PC-3 (cell line): ENCODE measurements around the gene CELF2. TPM values are rescaled to one million over a fixed set of nuclear protein-coding genes. Genes with fewer than 3 reads are reported as not detected.

Source experiments
- ATAC-seq: fragments of 200-7000 bp; cut with Tn5 transposase; 2 replicates; pipeline ENCODE4 v1.9.1; 2020; ENCODE audit warnings: mild to moderate bottlenecking, moderate library complexity
- BruUV-seq: library from RNA; stranded (reverse); fragments of 400-500 nt; replicated peaks from 2 replicates; lab custom pipeline; 2021; lab: Mats Ljungman, UMichigan
- CTCF ChIA-PET: fragments of 300-600 bp; sonication (Branson Sonifier 250); formaldehyde crosslinking; loops from one replicate; lab custom pipeline; 2022; ENCODE audit warnings: antibody characterized with exemption; lab: Charles Lee
- POLR2A ChIA-PET: fragments of 300-600 bp; sonication (Branson Sonifier 250); formaldehyde crosslinking; loops from one replicate; lab custom pipeline; 2022; ENCODE audit warnings: antibody characterized with exemption; ENCODE audit not compliant: unreplicated experiment; lab: Charles Lee
- DNase-seq: peaks from one replicate; pipeline ENCODE4 v3.0.0-alpha.2; 2015
- H2AFZ ChIP-seq: fragments of 300-600 bp; sonication (generic); 2 replicates; pipeline ENCODE4 v1.6.0; 2016; ENCODE audit warnings: antibody characterized with exemption, low read length
- H3F3A ChIP-seq: fragments of 300-600 bp; sonication (generic); one replicate; pipeline ENCODE4 v1.6.0; 2017; ENCODE audit warnings: antibody characterized with exemption, low read length, control low read depth, mild to moderate bottlenecking; ENCODE audit not compliant: unreplicated experiment
- H3K27ac ChIP-seq: fragments of 300-600 bp; sonication (generic); 2 replicates; pipeline ENCODE4 v1.5.1; 2016; ENCODE audit warnings: mild to moderate bottlenecking, low read length
- H3K27me3 ChIP-seq: fragments of 300-600 bp; sonication (generic); 2 replicates; pipeline ENCODE4 v1.6.1; 2016; ENCODE audit warnings: low read length, mixed read lengths
- H3K36me3 ChIP-seq: fragments of 300-600 bp; sonication (generic); 2 replicates; pipeline ENCODE4 v1.6.1; 2016; ENCODE audit warnings: low read depth, mixed run types, low read length, mixed read lengths
- H3K4me1 ChIP-seq: fragments of 300-600 bp; sonication (generic); 2 replicates; pipeline ENCODE4 v1.5.1; 2016; ENCODE audit warnings: low read length; ENCODE audit not compliant: insufficient read depth
- H3K4me2 ChIP-seq: fragments of 300-600 bp; sonication (generic); 2 replicates; pipeline ENCODE4 v1.6.0; 2016; ENCODE audit warnings: low read length
- H3K4me3 ChIP-seq: fragments of 300-600 bp; sonication (generic); 2 replicates; pipeline ENCODE4 v1.5.1; 2016; ENCODE audit warnings: mild to moderate bottlenecking, low read length, mixed read lengths
- H3K79me2 ChIP-seq: fragments of 300-600 bp; sonication (generic); 2 replicates; pipeline ENCODE4 v1.6.1; 2017; ENCODE audit warnings: low read length, mixed read lengths
- H3K9ac ChIP-seq: fragments of 300-600 bp; sonication (generic); 2 replicates; pipeline ENCODE4 v1.6.0; 2016; ENCODE audit warnings: mild to moderate bottlenecking, low read length
- H3K9me2 ChIP-seq: fragments of 300-600 bp; sonication (generic); replicated peaks from 2 replicates; pipeline ENCODE4 v1.6.1; 2016; ENCODE audit warnings: mixed run types, low read length, mixed read lengths
- H3K9me3 ChIP-seq: fragments of 300-600 bp; sonication (generic); 2 replicates; pipeline ENCODE4 v1.6.1; 2016; ENCODE audit warnings: low read length, mixed read lengths
- H4K20me1 ChIP-seq: fragments of 300-600 bp; sonication (generic); 2 replicates; pipeline ENCODE4 v1.6.1; 2016; ENCODE audit warnings: low read length, mixed read lengths
- EZH2 ChIP-seq: fragments of 300-600 bp; sonication (generic); IDR thresholded peaks from one replicate; pipeline ENCODE4 v1.6.1; 2017; ENCODE audit warnings: antibody characterized with exemption, mild to moderate bottlenecking, low read length; ENCODE audit not compliant: unreplicated experiment
- EZH2phosphoT487 ChIP-seq: fragments of 300-600 bp; sonication (generic); IDR thresholded peaks from 2 replicates; pipeline ENCODE4 v1.6.1; 2018; ENCODE audit warnings: mild to moderate bottlenecking, antibody characterized with exemption, low read length, borderline replicate concordance
- intact Hi-C: fragments of 100-400 bp; cut with micrococcal nuclease; formaldehyde crosslinking; loops from 2 replicates; pipeline ENCODE4 v1.9.0; 2023
- total RNA-seq: library from RNA; depleted of rRNA; stranded (reverse); fragments of >200 nt; gene quantifications from 2 replicates; pipeline ENCODE4 v1.2.3, GENCODE V29; 2014
- TF ChIP-seq, protein P1 (sequence below): fragments of 300-600 bp; sonication (generic); conservative IDR thresholded peaks from 2 replicates; pipeline ENCODE4 v1.5.1; 2017; ENCODE audit warnings: antibody characterized with exemption, low read depth, mild to moderate bottlenecking, low read length

The CELF2 gene
- total RNA-seq, 1 experiment from 2014 or later = not detected

DNA sequence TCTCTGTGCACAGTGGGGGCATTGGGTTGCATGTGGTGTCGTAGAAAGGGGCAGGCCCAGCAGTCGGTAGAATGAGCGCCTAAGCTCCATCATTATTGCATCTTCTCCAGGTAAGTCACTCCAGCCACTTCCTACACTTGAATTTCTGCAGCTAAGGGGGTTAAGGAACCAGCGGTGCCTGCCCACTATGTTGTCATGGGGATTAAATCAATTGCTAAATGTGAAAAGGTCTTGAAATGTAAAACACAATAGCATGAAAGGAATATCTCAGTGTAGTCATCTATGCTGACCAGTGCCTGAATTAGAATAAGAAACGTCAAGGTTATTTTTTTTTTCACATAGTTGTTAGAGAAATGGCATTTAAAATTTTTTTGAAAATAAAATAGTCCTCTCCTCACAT is 15.2 kb upstream of the CELF2 start:
- Histone ChIP-seq H2AFZ (no peak overlapping the region), H3K9me2 (no peaks in the 10 kb centered on the region), H3K27me3 (peaks cover 15% of the 10 kb centered on the region; the same call in 1 of the 2 replicates), H3K9me3 (no peaks in the 10 kb centered on the region), H3K4me3 (no peak overlapping the region), H4K20me1 (no peaks in the 10 kb centered on the region), H3K36me3 (no peaks in the 10 kb centered on the region), H3K9ac (no peak overlapping the region), H3F3A (no peaks in the 10 kb centered on the region), H3K27ac (no peak overlapping the region), H3K4me1 (no peaks in the 10 kb centered on the region), H3K79me2 (no peaks in the 10 kb centered on the region), H3K4me2 (no peak overlapping the region)
- ChIA-PET CTCF (no interaction called here), POLR2A (no interaction called here)
- DNase-seq (no peak), ATAC-seq (no peak)
- intact Hi-C loops = no loop called here
- TF ChIP-seq, protein P1, sequence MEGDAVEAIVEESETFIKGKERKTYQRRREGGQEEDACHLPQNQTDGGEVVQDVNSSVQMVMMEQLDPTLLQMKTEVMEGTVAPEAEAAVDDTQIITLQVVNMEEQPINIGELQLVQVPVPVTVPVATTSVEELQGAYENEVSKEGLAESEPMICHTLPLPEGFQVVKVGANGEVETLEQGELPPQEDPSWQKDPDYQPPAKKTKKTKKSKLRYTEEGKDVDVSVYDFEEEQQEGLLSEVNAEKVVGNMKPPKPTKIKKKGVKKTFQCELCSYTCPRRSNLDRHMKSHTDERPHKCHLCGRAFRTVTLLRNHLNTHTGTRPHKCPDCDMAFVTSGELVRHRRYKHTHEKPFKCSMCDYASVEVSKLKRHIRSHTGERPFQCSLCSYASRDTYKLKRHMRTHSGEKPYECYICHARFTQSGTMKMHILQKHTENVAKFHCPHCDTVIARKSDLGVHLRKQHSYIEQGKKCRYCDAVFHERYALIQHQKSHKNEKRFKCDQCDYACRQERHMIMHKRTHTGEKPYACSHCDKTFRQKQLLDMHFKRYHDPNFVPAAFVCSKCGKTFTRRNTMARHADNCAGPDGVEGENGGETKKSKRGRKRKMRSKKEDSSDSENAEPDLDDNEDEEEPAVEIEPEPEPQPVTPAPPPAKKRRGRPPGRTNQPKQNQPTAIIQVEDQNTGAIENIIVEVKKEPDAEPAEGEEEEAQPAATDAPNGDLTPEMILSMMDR = no peak
- TF ChIP-seq EZH2phosphoT487 (no peak), EZH2 (no peak)
- BruUV-seq = no TSS peak

DNA sequence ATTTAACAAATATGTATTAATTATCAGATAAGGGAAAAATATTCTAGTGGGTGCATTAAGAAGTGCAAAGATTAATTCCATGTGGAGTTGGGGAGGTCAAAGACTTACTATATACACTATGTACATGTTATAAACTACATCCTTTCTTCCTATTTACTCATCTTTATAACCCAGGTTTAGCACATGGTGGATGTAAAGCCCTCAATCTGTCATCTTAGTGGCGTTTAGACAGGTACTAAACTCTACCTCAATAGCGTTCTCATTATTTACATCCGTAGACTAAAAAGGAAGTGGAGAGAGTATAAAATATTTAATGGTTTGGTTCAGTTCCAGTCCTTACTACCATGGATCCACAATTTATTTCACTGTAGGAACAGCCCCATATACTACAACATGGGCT is 14.8 kb upstream of the CELF2 start:
- peaks cover 19% of the 10 kb centered on the region; the same call in 1 of the 2 replicates for H3K27me3 ChIP-seq
- CTCF ChIA-PET = no interaction called here
- no peak for ATAC-seq

DNA sequence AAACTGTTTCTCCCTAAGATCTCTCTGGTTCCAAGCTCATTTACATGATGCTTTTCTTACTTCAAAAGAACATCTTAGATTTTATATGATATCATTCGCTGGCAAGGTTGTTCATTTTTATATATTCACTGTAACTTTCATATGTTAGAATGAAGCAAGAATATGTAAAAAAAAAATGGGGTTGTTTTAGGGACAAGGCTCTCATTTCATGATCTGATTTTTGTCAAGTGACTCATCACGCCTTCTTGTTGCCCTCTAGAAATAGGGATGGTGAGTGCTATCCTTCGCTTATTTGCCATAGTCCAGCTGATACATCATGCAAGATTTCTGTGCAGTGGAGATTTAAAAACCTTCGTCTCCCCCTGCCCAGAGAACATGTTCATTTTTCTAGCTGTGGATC is 14.0 kb upstream of the CELF2 start:
- ATAC-seq (no peak), DNase-seq (no peak)
- no peaks in the 10 kb centered on the region for H3F3A ChIP-seq
- H3K9ac ChIP-seq = no peak overlapping the region
- no peaks in the 10 kb centered on the region for H3K9me3 ChIP-seq
- H3K9me2 ChIP-seq = no peaks in the 10 kb centered on the region
- H3K27ac ChIP-seq = no peak overlapping the region
- peaks cover 27% of the 10 kb centered on the region; the same call in 1 of the 2 replicates for H3K27me3 ChIP-seq
- H3K36me3 ChIP-seq = no peaks in the 10 kb centered on the region
- BruUV-seq = no TSS peak
- TF ChIP-seq EZH2 = no peak
- TF ChIP-seq, protein P1 = no peak
- no peak for TF ChIP-seq EZH2phosphoT487
- H3K4me2 ChIP-seq = no peak overlapping the region
- intact Hi-C loops = no loop called here
- POLR2A ChIA-PET = no interaction called here
- H3K4me3 ChIP-seq = no peak overlapping the region
- no peaks in the 10 kb centered on the region for H4K20me1 ChIP-seq
- no peak overlapping the region for H2AFZ ChIP-seq
- H3K4me1 ChIP-seq = no peaks in the 10 kb centered on the region
- H3K79me2 ChIP-seq = no peaks in the 10 kb centered on the region
- CTCF ChIA-PET = no interaction called here

More for the DNA sequence above, 14.8 kb upstream of the CELF2 start:
- H4K20me1 ChIP-seq = no peaks in the 10 kb centered on the region
- H3K36me3 ChIP-seq = no peaks in the 10 kb centered on the region
- H3K4me3 ChIP-seq = no peak overlapping the region
- H3K4me2 ChIP-seq = no peak overlapping the region
- no peaks in the 10 kb centered on the region for H3K79me2 ChIP-seq
- POLR2A ChIA-PET = no interaction called here
- no TSS peak for BruUV-seq
- no peak for DNase-seq
- TF ChIP-seq EZH2 = no peak
- TF ChIP-seq, protein P1 = no peak
- TF ChIP-seq EZH2phosphoT487 = no peak
- no peaks in the 10 kb centered on the region for H3F3A ChIP-seq
- no peak overlapping the region for H3K9ac ChIP-seq
- H3K9me2 ChIP-seq = no peaks in the 10 kb centered on the region
- no peak overlapping the region for H3K27ac ChIP-seq
- no peaks in the 10 kb centered on the region for H3K4me1 ChIP-seq
- H2AFZ ChIP-seq = no peak overlapping the region
- intact Hi-C loops = no loop called here
- H3K9me3 ChIP-seq = no peaks in the 10 kb centered on the region
